Smooth muscle cell of the coronary artery (primary cell): ENCODE results near the gene OR2A1. TPM values are rescaled to one million over a fixed set of nuclear protein-coding genes. Genes with fewer than 3 reads are reported as not detected.

Experiments used
- total RNA-seq: library from RNA; depleted of rRNA; stranded (reverse); fragments of >200 nt; gene quantifications from 2 replicates; pipeline ENCODE4 v1.2.3, GENCODE V29; 2014; ENCODE audit warnings: low replicate concordance

OR2A1 gene
- total RNA-seq, result 0.08 and 0.12 TPM in 2 replicates

DNA sequence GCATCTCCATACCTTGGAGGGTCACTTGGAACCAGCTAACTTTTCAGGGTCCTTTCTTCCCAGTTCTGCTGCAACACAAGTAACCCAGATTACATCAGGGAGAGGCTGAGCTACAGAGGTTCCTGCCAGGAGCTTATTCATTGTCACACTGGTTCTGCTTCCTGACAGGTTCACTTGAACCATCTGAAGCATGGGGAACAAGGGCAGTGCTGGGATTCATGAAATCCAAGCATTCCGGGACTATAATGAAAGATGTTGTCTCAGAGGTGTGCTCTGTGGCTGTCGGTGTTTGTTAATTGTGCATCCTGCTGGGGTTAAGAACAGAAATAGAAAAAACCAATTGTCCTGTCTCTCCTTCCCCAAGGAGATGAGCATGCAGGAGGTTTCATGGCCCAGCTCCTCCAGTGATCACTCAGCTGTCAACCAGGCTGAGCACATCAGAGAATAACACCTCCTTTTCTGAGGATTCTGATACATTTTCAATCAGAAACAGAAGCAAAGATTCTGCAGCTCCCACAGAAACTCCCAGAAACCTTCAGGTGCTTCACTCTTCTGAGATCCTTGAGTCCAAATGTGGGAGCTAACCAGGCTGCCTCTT lies at the start of gene OR2A1:
Gene OR2A1, plus strand, starts transcription at position 548 of the 598 bp plus-strand sequence. CDS start 5,706 bp downstream, outside the sequence.

DNA sequence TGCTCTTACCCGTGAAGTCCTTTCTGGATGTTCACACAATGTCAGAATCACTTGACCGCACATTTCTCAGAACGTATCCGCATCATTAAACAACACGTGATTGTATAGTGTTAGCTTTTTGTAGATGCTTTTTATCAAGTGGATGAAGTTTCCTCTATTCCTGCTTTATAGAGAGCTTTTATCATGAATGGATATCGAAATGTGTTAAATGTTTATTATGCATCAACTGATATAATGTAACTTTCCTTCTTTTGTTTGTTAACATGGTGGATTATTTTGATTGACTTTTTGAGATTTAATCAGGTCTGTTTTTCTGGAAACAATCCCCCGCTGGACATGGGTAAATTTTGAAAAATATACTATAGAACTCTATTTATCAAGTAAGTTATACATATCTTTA lies 47.5 kb upstream of the OR2A1 start, which contains the start of gene OR2A7:
Gene OR2A7, minus strand, starts transcription at position 101 of the 400 bp plus-strand sequence. CDS start 5,164 bp downstream, outside the sequence.

DNA sequence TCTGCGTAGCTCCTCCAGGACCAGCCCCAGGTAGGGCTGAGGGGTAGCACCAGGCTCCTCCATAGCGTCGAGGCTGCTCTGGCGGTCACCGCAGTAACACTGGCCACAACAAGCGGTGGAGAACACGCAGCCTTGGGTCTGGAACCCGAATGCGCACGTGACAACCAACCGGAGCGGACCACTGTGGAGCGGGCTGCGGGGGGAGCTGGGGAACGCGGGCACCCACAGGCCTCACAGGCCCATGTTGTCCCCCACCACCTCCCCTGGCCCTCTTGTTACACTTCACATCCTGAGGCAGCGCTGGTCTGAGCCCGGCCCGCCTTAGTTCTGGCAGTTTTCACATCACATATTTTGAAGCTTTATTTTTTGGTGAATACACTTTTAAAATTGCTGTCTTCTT lies 43.0 kb upstream of the OR2A1 start, which contains the start of gene CTAGE8:
Gene CTAGE8, minus strand, starts transcription at position 101 of the 400 bp plus-strand sequence. Its CDS starts 38 bp downstream, at position 63.

DNA sequence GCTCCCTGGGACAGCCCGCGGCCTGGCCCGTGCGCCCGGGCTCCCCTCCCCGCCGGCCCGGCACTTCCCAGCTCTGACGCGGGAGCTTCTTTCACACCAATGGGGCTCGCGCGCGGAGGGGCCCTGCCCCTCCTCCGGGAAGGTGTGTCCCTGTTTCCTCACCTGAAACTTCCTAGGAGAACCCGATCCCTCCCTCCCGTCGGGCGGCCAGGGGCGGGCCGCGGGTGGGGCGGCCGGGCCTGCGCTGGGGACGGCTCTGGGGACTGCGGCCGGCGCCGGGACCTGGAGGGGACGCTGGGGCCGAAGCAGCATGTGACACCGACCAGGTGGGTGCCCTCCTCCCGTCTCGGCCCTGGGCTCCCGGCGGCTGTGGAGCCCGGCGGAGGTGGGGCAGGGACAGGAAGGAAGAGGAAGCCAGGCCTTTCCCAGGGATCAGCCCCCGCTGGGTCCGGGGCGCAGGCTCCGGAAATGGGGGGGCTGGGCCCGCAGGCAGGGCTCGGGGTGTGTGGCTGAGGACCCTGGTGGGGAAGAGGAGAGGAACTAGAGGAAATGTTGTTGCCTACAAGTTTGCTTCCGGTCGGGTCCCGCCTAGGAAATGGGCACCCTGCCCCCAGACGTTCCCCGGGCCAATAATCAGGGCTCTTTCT lies 43.1 kb downstream of the OR2A1 start, which contains the start of gene ARHGEF5:
Gene ARHGEF5, plus strand, starts transcription at position 227 of the 647 bp plus-strand sequence. CDS start 7,268 bp downstream, outside the sequence.

Other genes with a start within 250 kb of the OR2A1 start
- gene OR2A25, start 242.6 kb upstream of the OR2A1 start, total RNA-seq, result not detected in 2 replicates
- gene OR2A12, start 226.1 kb upstream of the OR2A1 start, total RNA-seq, result not detected in 2 replicates
- gene OR2A2, start 202.8 kb upstream of the OR2A1 start, total RNA-seq, result not detected in 2 replicates
- gene OR2A14, start 189.2 kb upstream of the OR2A1 start, total RNA-seq, result not detected in 2 replicates
- 0.23 and 0.35 TPM in 2 replicates for gene CTAGE4, start 129.0 kb upstream of the OR2A1 start, total RNA-seq
- gene ARHGEF35, start 116.6 kb upstream of the OR2A1 start, total RNA-seq, result 2.0 and 6.1 TPM in 2 replicates
- under 0.01 TPM in 1 of 2 replicates, not detected in the other for gene OR2A42, start 72.8 kb upstream of the OR2A1 start, total RNA-seq
- 0.23 TPM in 1 of 2 replicates, not detected in the other for gene OR2A7, start 47.6 kb upstream of the OR2A1 start, total RNA-seq
- 0.12 TPM in 1 of 2 replicates, not detected in the other for gene CTAGE8, start 43.1 kb upstream of the OR2A1 start, total RNA-seq
- 1.2 and 3.5 TPM in 2 replicates for gene ARHGEF5, start 43.0 kb downstream of the OR2A1 start, total RNA-seq
- gene NOBOX, start 91.3 kb downstream of the OR2A1 start, total RNA-seq, result not detected in 2 replicates